Type B pancreatic cell (in vitro differentiated cells): ENCODE data around the gene PRR5L. TPM values are rescaled to one million over a fixed set of nuclear protein-coding genes. Genes with fewer than 3 reads are reported as not detected.

Experiments
- DNase-seq: peaks from one replicate; pipeline ENCODE4 v3.0.0; 2021; ENCODE audit warnings: mixed read lengths; ENCODE audit not compliant: unreplicated experiment; ENCODE audit errors: extremely low spot score
- H3K27ac Mint-ChIP-seq: 2 replicates; pipeline ENCODE4 v1.8.0; 2021; ENCODE audit warnings: mild to moderate bottlenecking, mixed read lengths
- H3K27me3 Mint-ChIP-seq: 2 replicates; pipeline ENCODE4 v1.8.0; 2021; ENCODE audit warnings: mixed read lengths
- H3K36me3 Mint-ChIP-seq: 2 replicates; pipeline ENCODE4 v1.8.0; 2021; ENCODE audit warnings: mixed read lengths
- H3K4me1 Mint-ChIP-seq: one replicate; pipeline ENCODE4 v1.8.0; 2021; ENCODE audit warnings: mixed read lengths; ENCODE audit not compliant: unreplicated experiment
- H3K4me3 Mint-ChIP-seq: 2 replicates; pipeline ENCODE4 v1.8.0; 2021; ENCODE audit warnings: mild to moderate bottlenecking, mixed read lengths
- H3K9me3 Mint-ChIP-seq: 2 replicates; pipeline ENCODE4 v1.8.0; 2021; ENCODE audit warnings: mixed read lengths
- total RNA-seq: library from RNA; stranded (reverse); gene quantifications from 2 replicates; pipeline ENCODE4 v1.2.1, GENCODE V29; 2021; ENCODE audit warnings: low replicate concordance
- TF ChIP-seq, protein P1 (sequence below): fragments of 200-600 bp; sonication (generic); conservative IDR thresholded peaks from 2 replicates; pipeline ENCODE4 v1.5.0; 2021; ENCODE audit warnings: antibody characterized with exemption, mild to moderate bottlenecking

Gene PRR5L
- total RNA-seq, 1 donor from 2014 or later: 11.0 TPM

DNA sequence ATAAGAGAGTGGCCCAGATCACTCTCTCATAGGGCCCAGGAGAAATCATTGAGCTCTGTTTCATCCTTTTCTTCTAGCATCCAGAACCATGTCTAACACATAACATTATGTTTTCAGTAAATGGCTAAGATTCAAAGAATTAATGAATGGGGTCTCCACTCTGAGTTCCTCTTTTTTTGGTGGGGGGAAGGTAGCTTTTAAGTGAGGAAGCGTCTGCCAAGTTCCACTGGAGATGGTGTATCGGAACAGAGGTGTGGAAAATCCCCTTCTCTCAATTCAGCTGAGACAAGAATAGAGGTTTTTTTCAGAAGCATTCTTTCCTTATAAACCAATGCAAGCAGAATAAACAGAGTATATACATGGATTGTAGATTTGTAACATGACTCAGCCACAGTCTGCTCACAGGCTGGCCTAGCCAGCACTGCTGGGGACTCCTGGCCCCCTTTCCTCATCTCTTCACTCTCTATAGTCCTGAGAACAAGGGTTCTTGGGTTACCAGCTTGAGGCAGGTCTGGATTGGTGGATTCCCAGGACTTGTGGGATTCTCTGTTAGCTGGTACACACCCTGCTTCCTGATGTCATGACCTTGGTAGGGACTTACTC, 116.8 kb downstream of the PRR5L start:
- TF ChIP-seq, protein P1, sequence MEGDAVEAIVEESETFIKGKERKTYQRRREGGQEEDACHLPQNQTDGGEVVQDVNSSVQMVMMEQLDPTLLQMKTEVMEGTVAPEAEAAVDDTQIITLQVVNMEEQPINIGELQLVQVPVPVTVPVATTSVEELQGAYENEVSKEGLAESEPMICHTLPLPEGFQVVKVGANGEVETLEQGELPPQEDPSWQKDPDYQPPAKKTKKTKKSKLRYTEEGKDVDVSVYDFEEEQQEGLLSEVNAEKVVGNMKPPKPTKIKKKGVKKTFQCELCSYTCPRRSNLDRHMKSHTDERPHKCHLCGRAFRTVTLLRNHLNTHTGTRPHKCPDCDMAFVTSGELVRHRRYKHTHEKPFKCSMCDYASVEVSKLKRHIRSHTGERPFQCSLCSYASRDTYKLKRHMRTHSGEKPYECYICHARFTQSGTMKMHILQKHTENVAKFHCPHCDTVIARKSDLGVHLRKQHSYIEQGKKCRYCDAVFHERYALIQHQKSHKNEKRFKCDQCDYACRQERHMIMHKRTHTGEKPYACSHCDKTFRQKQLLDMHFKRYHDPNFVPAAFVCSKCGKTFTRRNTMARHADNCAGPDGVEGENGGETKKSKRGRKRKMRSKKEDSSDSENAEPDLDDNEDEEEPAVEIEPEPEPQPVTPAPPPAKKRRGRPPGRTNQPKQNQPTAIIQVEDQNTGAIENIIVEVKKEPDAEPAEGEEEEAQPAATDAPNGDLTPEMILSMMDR: no peak
- peaks cover 17% of the 10 kb centered on the region for H3K36me3 Mint-ChIP-seq
- no peaks in the 10 kb centered on the region for H3K9me3 Mint-ChIP-seq
- no peak overlapping the region for H3K27ac Mint-ChIP-seq
- H3K4me1 Mint-ChIP-seq: peaks cover 5% of the 10 kb centered on the region
- no peak for DNase-seq
- peaks cover 28% of the 10 kb centered on the region for H3K27me3 Mint-ChIP-seq
- H3K4me3 Mint-ChIP-seq: no peak overlapping the region

DNA sequence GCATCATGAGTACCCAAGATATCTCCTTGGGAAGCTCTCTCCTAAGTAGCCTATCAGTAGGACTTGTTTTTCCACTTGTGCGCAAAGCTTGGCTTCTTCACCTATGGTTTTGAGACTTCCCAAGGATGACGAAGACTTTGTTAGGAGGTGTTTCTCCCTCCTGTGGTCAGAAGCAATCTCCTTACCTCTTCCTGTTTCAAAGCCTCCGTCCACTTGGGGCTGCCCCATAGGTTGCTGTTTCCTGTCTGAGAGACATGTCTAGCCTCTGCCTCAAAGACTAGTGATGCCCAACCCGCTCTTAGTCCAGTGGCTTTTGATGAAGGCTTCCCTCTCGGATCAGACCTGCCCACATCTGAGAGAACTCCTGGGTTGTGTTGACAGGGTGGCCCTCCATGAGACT, 121.1 kb downstream of the PRR5L start:
- Mint-ChIP-seq H3K9me3 (no peaks in the 10 kb centered on the region), H3K4me1 (peaks cover 29% of the 10 kb centered on the region), H3K36me3 (peaks cover 16% of the 10 kb centered on the region), H3K27ac (no peak overlapping the region), H3K27me3 (peaks cover 49% of the 10 kb centered on the region), H3K4me3 (no peak overlapping the region)
- DNase-seq: no peak
- TF ChIP-seq, protein P1: no peak

DNA sequence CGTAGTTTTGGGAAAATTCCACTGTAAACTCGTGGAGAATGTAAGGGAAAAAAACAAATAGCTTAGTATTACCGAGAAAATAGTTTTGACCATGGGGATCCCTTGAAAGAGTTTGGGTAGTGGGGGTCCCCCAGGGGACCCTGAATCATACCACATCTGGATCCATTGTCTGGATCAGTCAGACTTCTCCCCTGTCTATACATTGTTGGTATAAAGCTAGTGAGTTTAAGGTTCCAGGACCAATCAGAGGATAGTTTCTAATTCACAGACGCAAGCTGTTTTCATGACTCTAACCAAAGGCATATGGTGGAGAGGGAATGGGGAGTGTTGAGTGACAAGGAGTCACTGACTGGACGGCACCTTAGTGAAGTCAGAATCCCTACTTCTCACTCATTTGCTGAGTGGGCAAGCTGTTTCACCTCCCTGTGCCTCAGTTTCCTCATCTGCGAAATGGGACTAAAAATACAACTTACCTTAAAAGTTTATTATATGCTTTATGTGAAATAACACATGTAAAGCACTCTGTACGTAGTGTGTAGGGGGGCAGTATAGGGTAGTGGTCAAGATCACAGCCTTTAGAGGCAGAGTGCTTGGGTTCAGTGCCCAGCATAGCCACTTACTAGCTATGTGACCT, 123.8 kb downstream of the PRR5L start:
- TF ChIP-seq, protein P1: no peak
- H3K4me1 Mint-ChIP-seq: peaks cover 37% of the 10 kb centered on the region
- no peak for DNase-seq
- H3K27ac Mint-ChIP-seq: no peak overlapping the region
- no peak overlapping the region for H3K4me3 Mint-ChIP-seq
- peaks cover 22% of the 10 kb centered on the region for H3K36me3 Mint-ChIP-seq
- peaks cover 66% of the 10 kb centered on the region for H3K27me3 Mint-ChIP-seq
- H3K9me3 Mint-ChIP-seq: no peaks in the 10 kb centered on the region

DNA sequence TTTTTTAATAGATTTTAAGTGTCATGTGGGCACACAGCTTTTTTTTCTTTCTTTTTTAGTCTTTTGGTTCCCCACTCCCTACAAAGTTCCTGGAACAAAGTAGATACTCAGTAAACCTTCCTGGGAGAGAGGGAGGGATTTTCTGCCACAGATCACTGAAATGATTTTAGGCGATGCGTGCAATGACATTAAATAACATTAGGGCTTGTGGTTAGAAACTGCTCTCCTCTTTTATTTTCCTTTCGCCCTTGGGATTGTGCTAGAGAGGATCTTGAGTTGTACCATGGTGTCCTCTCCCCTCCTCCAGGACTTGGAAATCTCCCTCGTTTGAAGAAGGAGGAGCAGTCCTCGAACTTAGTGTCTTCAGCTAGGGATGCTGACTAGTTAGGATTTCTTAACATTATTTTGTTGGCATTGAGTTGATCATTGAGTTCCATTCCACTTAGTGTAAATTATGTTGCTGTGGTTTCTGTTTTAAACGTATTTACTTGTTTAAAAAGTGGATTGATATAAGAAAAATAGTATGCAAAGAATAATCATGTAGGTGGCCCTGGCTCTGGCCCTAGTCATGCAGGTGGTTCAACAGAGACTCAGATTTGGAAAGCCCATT, 125.6 kb downstream of the PRR5L start:
- Mint-ChIP-seq H3K27me3 (peaks cover 67% of the 10 kb centered on the region), H3K27ac (peak overlapping the region; percentile 79), H3K4me3 (no peak overlapping the region), H3K9me3 (no peaks in the 10 kb centered on the region), H3K4me1 (peaks cover 41% of the 10 kb centered on the region), H3K36me3 (peaks cover 21% of the 10 kb centered on the region)
- no peak for DNase-seq
- TF ChIP-seq, protein P1: no peak

DNA sequence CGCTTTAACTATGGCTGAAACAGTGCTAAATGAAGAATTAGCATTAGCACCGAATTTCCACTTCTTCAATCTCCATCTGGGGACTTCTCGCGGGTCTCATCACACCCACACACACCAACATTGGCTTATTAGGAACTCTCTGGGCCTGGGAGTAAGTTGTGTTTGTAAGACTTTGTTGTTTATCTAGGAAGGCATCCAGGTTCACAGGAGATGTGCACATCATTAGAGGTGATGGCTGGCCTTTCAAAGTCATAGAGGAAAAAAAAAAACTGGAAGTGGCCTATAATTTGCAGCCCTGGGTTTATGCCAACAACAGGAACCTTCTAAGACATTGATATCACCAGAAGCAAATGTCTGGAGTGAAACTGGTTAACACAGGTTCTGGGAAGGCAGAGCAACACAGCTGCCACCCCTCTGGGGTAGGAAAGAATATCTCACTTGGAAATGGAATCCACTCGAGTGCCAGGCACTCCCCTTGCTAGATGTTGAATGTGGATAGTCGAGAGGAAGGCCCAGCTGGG, 129.5 kb downstream of the PRR5L start:
- H3K4me1 Mint-ChIP-seq: peaks cover 26% of the 10 kb centered on the region
- no peak for DNase-seq
- TF ChIP-seq, protein P1: no peak
- no peak overlapping the region for H3K27ac Mint-ChIP-seq
- H3K36me3 Mint-ChIP-seq: peaks cover 14% of the 10 kb centered on the region
- H3K9me3 Mint-ChIP-seq: no peaks in the 10 kb centered on the region
- peaks cover 49% of the 10 kb centered on the region for H3K27me3 Mint-ChIP-seq
- no peak overlapping the region for H3K4me3 Mint-ChIP-seq
